ENCODE measurements around the gene GRID1.
"Not testable (repeated sequence)": the region's sequence is repeated elsewhere in the genome, so short reads cannot be mapped to it uniquely, and the experiment has no call there.

The GRID1 gene

DNA sequence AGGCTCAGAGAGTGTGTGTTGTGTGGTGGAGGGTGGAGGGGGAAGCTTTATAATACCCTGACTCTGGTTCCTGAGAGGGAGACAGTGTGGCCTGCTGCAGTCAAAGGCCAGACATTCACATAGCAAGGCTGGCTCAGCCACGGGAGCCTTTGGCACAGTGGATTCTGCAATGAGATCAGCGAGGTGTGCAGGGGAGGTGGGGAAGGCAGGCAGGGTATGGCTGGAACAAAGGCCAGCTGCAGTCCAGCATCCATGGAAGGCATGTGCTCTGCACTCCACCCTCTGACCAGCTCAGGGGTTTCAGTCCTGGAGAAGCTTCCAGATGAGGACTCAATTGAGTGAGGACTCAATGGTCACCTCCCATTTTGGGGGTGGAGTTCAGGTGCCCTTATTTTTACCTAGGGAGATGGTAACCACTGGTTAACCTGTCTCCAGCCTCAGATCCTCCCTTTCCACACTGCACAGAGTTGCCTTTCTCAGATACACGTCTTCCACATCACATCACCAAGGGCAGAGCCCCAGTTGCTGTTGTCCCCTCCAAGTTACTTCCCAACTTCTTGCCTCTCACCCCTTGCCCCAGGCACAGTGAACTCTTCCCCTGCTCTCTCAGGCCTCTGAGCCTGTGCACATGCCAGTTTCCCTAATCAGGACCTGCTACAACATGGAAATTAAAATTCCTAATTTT is 504.9 kb downstream of the GRID1 start:
- DNase-seq = no peak
- in situ Hi-C loops (cut with MboI; ENCODE audit: low pct_unique_long_range_greater_than_20kb, low sequenced_read_pairs) = no loop called here

DNA sequence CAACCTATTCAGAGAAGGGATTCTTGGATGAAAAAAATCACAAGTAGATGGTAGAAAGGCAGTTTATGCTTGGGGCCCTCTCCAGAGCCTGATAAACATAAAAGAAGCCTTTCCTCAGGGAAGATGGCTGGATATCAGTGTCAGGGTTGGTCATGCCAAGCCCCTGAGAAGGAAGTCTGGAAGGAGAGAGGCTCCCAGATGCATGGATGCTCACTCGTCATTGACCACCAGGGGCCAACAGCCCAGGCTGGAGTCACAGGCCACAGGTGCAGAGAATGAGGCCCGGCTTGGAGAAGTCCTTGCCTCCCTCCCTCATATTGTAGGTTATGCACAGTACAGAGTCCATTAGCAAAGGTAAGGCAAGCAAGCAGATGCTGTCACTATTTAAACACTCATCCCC is 506.7 kb downstream of the GRID1 start:
- DNase-seq = no peak
- in situ Hi-C loops (cut with MboI; ENCODE audit: low pct_unique_long_range_greater_than_20kb, low sequenced_read_pairs) = no loop called here

DNA sequence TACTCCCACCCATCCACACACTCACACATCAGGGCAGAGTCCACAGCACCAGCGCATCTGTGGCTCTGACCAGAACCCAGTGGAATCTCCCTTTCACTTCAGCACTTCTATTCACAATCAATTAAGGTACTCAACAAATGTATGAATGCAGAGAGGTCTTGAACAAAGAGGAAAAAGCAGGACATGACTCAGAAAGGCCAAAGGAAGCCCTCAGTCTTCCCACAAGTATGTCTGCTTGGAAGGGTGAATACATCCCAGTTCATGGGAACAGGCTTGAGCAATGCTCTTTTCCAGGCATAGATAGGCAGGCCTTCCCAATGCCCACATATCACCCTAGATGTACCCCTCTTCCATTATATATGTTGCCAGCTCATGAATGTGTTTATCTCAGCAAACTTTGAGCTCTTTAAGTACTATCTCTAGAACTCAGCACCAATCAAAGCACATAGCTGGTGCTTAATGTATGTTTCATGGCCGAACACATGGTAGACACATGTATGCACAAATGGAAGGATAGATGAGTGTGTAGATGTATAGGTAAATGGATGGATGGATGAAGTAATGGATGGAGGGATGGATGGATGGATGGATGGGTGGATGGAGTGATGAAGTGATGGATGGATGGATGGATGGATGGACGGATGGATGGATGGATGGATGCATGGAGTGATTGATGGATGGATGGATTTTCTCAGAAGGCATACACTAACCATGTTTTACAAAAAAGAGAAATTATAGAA is 507.6 kb downstream of the GRID1 start:
- in situ Hi-C loops (cut with MboI; ENCODE audit: low pct_unique_long_range_greater_than_20kb, low sequenced_read_pairs) = no loop called here
- DNase-seq = no peak

DNA sequence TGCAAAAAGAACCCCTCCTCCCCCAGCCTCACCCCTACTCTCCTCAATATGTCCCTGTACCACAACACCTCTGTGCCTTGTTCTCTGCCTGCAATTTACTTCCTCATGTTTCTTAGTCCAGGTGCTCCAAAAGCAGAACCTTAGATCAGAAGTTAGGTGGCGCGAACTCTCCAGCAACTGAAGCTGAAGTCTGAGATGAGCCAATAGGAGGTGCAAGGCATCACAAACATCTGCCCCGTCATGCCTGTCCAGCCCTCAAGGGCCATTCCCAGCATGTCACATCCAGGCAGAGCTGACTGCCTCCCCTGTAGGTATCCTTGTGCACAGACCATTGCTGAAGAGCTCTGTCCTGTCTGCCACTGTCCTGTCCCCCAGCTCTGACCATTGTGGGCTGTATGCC is 508.8 kb downstream of the GRID1 start:
- in situ Hi-C loops (cut with MboI; ENCODE audit: low pct_unique_long_range_greater_than_20kb, low sequenced_read_pairs) = no loop called here
- DNase-seq = no peak

DNA sequence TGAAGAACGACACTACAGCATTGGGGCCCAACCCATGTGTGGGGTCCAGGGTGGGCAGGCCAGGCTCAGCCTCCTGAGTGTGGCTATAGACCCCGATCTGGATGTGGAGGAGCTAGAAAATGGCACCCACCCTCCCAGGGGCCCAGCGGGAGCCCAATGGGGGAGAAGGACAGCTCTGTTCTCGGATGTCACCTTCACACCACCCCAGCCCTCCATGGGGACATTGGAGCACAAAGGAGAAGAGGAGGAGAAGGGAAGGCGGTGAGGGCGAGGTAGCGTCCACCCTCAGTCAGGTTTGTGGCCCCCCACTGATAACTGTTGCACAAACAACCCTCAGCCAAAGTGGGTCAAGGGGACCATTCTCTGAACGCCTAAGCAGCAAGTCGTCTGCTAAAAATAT is 509.3 kb downstream of the GRID1 start:
- DNase-seq = no peak
- in situ Hi-C loops (cut with MboI; ENCODE audit: low pct_unique_long_range_greater_than_20kb, low sequenced_read_pairs) = no loop called here

DNA sequence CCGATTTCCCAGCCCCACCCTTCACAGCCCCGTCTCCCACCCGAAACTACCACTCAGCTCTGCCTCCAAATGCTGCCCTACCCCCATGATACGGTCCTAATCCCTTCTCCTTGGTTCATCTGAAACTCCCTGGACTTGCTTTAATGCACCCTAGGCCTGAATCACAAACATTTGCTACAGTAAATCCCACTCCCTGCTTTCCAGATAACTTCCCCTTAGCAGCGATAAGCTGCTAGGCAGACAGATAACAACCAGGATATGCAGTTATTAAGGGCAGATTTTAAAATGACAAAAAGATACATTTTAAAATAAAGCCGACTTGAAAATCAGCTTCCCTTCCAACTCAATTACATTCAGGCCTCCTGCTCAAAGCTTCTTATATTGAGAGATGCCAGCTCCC is 514.7 kb downstream of the GRID1 start:
- DNase-seq = no peak
- in situ Hi-C loops (cut with MboI; ENCODE audit: low pct_unique_long_range_greater_than_20kb, low sequenced_read_pairs) = no loop called here

DNA sequence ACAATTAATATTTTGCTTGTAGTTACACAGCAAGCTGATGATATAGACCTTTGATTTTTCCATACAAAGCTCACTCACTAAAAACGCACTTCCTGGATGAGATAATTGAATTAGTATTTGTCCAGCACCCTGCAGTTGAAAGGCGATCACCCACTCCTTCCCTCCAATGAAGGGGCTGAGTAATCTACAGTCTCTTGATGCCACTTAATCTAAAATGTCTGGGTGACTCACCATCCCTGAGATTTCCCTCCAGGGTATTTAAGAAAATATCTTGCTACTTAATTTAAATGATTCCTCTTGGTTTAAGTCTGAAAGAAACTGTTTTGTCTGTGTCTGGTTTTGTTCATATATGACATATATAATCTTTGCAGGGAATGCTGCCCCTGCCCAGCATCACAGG is 515.3 kb downstream of the GRID1 start:
- in situ Hi-C loops (cut with MboI; ENCODE audit: low pct_unique_long_range_greater_than_20kb, low sequenced_read_pairs) = no loop called here

DNA sequence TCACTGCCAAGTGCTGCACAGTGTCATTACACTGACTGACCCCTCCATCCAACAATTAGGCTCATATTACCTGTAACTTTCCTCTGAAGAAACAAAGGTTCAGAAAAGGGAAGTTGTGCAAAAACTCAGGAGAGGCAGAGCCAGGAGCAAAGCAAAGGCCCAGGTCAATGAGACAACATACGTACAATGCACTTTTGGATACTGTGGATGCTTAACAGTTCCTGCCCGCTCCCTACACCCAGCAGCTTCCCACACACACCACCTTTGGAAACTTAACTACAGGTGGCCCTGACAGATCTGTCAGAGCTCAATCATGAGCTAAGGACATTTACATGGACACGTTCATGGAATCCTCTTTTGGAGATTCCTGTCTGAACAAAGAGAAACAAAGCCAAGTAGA is 515.9 kb downstream of the GRID1 start:
- DNase-seq = no peak
- in situ Hi-C loops (cut with MboI; ENCODE audit: low pct_unique_long_range_greater_than_20kb, low sequenced_read_pairs) = no loop called here

More for the DNA sequence above, 515.3 kb downstream of the GRID1 start:
- no peak for DNase-seq

DNA sequence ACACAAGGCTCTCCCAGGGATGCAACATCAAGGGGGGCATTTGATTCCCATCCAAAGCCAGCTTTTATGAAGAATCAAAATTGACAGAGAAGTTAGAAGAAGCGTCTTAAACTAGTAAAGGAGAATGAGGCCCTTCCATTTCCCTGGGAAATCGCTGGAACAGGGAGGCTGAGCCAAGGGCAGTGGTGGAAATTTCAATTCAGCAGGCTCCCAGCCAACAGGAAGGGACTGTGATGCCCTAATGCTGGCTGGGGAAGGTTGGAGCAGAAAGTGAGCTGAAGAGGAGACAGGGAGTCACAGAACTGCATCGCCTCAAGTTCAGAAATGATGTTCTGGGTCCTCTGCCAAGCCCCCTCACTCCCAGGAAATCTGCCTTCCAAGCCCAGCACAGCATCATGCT is 517.3 kb downstream of the GRID1 start:
- no peak for DNase-seq
- in situ Hi-C loops (cut with MboI; ENCODE audit: low pct_unique_long_range_greater_than_20kb, low sequenced_read_pairs) = no loop called here

DNA sequence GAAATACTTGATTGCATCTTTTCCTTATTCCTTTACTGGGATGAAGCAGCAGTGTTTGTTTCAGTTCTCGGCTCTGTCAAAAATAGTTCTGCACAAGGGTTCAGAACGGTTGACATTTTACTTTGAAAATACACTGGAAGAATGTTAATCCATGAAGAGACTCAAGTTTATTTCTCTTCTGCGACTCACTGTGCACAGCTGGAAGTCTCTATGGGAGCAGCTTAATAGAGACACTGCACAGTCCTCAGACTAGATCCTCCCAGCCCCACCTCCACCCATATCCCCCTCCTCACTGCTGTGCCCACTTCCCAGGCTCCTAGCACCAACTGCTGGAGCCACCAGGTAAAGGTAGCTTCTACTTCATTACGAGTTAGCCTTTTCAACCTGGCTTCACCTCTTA is 517.8 kb downstream of the GRID1 start:
- no peak for DNase-seq
- in situ Hi-C loops (cut with MboI; ENCODE audit: low pct_unique_long_range_greater_than_20kb, low sequenced_read_pairs) = no loop called here

DNA sequence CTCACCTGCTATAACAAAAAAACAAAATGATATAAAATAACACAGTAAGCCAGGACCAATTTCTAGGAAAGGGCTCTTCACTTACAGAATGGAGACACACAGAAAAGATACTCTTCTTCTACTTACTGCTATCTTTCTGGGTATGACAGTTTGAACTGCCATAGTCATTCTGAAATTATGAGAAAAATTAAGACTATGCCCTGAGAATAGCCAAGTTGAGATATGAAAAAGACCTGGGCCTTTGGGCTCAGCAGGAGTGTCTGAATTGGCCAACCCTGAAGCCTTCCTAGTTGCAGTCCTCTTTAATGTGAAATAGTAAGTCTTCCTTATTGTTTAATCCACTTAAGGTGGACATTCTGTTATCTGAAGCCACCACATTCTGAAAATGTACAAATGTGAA is 519.5 kb downstream of the GRID1 start:
- DNase-seq = no peak
- in situ Hi-C loops (cut with MboI; ENCODE audit: low pct_unique_long_range_greater_than_20kb, low sequenced_read_pairs) = no loop called here

DNA sequence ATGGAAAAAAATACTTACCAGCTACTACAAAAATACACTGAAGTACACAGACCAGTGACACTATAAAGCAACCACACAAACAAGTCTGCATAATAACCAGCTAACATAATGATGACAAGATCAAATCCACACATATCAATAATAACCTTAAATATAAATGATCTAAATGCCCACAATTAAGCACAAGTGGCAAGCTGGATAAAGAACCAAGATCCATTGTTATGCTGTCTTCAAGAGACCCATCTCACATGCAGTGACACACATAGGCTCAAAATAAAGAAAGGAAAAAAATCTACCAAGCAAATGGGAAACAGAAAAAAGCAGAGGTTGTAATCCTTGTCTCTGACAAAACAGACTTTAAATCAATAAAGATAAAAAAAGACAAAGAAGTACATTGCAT is 527.9 kb downstream of the GRID1 start:
- in situ Hi-C loops (cut with MboI; ENCODE audit: low pct_unique_long_range_greater_than_20kb, low sequenced_read_pairs); DNase-seq: not testable (repeated sequence)

DNA sequence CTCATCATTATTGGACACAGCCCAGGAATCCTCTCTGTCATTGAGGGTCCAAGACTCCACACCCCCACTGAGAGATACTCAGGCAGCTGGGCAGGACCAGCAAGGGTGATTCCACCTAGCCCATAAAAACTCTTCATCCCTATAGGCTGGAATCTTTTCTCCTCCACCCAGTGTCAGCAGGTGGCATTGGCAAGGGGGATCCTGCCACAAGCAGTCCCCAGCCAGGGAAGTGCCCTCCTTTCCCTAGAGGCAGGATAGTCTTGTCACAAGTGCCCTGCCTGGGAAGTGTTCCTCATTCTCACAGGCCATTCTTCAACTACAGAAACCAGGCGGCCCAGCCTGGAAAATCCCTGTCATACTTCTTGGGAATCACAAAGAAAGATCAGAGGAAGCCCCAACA is 533.6 kb downstream of the GRID1 start:
- in situ Hi-C loops (cut with MboI; ENCODE audit: low pct_unique_long_range_greater_than_20kb, low sequenced_read_pairs) = no loop called here
- DNase-seq = no peak

DNA sequence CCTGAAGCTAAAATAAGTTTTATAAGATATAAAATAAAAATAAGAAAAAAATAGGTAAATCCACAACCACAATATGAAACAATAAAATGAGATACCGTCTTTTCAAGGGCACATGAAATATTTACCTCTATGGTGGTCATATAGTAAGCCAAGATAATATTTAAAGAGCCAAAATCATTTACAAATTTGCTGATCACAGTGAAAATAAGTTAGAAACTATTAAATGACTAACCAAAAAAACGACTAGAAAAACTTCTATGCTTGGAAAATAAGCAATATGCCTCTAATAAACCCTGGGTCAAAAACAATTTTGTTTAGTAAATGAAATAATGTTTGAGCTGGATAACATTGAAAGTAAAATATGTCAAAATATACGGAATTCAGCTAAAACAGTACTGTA is 535.2 kb downstream of the GRID1 start:
- no peak for DNase-seq
- in situ Hi-C loops (cut with MboI; ENCODE audit: low pct_unique_long_range_greater_than_20kb, low sequenced_read_pairs) = no loop called here

DNA sequence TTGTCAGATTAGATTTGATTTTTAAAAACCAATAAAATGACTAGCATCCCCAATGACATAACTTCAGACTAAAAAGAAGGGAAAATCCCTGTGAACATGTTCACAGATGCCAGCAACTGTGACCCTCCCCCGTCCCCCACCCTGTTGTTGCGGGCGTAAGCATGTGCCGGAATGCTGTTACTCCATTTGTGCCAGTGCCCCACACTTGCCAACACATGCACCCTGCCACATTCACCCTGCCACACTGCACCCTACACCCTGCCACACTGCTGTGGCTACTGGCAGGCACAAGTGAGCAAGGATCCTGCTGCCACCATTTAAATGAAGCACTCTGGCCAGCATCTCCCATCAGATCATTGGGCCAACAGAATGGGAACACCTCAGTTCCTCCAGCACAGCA is 540.2 kb downstream of the GRID1 start:
- in situ Hi-C loops (cut with MboI; ENCODE audit: low pct_unique_long_range_greater_than_20kb, low sequenced_read_pairs) = no loop called here
- DNase-seq = no peak

DNA sequence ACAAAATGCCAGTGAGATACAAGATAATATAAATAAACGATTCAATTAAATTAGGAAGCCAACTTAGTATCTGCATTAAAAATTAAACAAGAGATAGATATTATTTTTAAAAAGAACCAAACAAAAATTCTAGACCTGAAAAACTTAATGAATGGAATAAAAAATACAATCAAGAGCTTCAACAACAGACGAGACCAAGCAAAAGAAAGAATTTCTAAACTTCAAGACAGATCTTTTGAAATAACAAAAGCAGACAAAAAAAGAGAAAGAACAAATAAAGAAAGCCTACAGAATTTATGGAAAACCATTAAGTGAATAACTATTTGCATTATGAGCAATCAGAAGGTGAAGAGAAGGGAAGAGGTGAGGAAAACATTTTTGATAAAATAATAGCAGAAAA is 555.2 kb downstream of the GRID1 start:
- in situ Hi-C loops (cut with MboI; ENCODE audit: low pct_unique_long_range_greater_than_20kb, low sequenced_read_pairs) = no loop called here
- no peak for DNase-seq

DNA sequence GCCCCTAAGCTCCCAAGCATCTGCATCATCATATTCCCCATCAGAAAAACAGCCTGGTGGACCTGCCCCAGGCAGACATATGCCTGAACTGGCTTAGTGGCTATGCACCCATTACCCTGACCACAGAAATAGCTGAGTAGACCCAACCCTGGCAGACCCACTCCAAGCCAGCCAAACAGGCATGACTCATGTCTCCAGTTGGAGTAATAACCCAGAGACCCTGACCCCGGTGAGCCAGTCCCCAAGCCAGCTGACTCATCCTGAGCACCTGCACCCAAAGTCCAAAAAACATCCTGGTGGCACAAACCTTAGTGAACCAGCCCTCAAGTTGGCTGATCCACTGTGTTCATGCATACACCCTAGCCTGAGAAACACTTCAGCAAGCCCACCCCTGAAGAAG is 555.9 kb downstream of the GRID1 start:
- in situ Hi-C loops (cut with MboI; ENCODE audit: low pct_unique_long_range_greater_than_20kb, low sequenced_read_pairs) = no loop called here
- no peak for DNase-seq

DNA sequence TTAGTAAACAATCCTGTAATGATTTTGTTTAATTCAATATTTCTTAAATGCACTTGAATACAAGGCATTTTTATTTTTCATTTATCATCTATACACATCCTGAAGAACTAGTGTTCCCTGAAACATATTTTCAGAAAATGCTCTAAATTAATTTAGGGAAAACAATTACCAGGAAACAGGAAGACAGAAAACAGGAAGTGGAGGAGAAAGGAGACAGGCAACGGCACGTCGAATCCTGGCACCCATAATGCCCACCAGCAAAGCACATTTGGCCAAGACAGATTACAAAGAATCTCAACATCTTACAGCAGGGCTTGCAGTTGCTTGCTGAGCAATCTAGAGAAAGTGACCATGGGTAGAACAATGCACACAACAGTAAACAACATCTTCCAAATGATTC is 571.1 kb downstream of the GRID1 start:
- peak; percentile 24 for DNase-seq
- in situ Hi-C loops (cut with MboI; ENCODE audit: low pct_unique_long_range_greater_than_20kb, low sequenced_read_pairs) = loop anchor here (25.0 kb wide), 1 partner anchor 567 kb away; the partner anchor contains the start of gene GRID1

DNA sequence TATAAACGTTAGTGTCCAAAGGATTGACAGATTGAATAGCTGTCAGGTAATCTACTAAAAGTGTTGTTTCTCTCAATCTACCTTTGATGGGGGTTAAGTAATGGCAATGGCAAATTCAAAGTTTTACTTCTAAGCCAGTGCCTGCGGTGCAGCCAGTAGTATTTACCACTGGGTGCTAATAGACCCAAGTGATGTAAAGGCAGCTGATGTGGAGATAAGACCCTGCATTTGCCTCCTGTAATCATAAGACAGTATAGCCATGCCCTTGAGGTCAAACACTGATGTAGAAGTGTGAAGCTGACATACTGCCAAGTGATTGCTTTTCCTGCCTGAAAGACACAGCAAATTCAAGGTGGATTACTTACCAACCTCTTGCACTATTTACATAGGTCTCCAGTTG is 572.0 kb downstream of the GRID1 start:
- in situ Hi-C loops (cut with MboI; ENCODE audit: low pct_unique_long_range_greater_than_20kb, low sequenced_read_pairs) = loop anchor here (25.0 kb wide), 1 partner anchor 568 kb away; the partner anchor contains the start of gene GRID1
- no peak for DNase-seq

DNA sequence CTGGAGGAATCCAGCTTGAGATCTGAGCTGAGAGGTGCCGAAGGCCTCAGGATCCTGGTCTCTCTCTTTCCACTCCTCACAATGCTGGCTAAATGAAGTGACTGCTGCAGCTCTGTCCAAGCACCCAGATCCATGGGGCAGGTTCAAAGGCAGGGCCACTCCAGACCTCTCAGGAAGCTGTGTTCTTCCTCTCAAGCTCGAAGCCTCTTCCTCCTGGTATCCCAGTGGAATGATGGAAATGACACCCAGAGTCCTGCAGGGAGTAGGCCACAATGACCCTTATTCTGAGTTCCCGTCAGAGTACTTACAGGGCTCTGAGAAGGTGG is 574.1 kb downstream of the GRID1 start:
- no peak for DNase-seq

More for the DNA sequence above, 574.1 kb downstream of the GRID1 start:
- in situ Hi-C loops (cut with MboI; ENCODE audit: low pct_unique_long_range_greater_than_20kb, low sequenced_read_pairs) = loop anchor here (25.0 kb wide), 1 partner anchor 570 kb away; the partner anchor contains the start of gene GRID1
